ENCODE data around the gene DLX1.

GRCh38 chr2:172106108-172106961 lies 21.0 kb downstream of the DLX1 start:
- TF ChIP-seq CTCF (IDR thresholded peaks at IDR 0.05) (peak; percentile 35), ZFX (IDR thresholded peaks at IDR 0.05; ENCODE audit: borderline replicate concordance) (no peak)

All from 22Rv1 (cell line).